Neural cell (in vitro differentiated cells): ENCODE measurements around the gene ARPC5. TPM values are rescaled to one million over a fixed set of nuclear protein-coding genes. Genes with fewer than 3 reads are reported as not detected.

Experiments used
- H2AFZ ChIP-seq: fragments of 200-600, 300-800 bp; sonication (generic), shearing (Covaris generic); 2 replicates; pipeline ENCODE4 v1.6.0; 2014; ENCODE audit warnings: low read depth, mild to moderate bottlenecking, antibody characterized with exemption, low read length, moderate library complexity
- H3F3A ChIP-seq: fragments of 200-600 bp; shearing (Covaris generic); 2 replicates; pipeline ENCODE4 v1.6.1; 2016; ENCODE audit warnings: mild to moderate bottlenecking, moderate library complexity, mixed read lengths, antibody characterized with exemption, low read length; ENCODE audit not compliant: insufficient read depth, poor library complexity, severe bottlenecking
- H3K27ac ChIP-seq: fragments of 200-600, 300-800 bp; sonication (generic), shearing (Covaris generic); 2 replicates; pipeline ENCODE4 v1.5.1; 2014; ENCODE audit warnings: mild to moderate bottlenecking, low read length, moderate library complexity
- H3K27me3 ChIP-seq: fragments of 300-800, 200-600 bp; sonication (generic), shearing (Covaris generic); 2 replicates; pipeline ENCODE4 v1.6.0; 2014; ENCODE audit warnings: mild to moderate bottlenecking, low read depth, low read length, moderate library complexity; ENCODE audit not compliant: insufficient read depth
- H3K36me3 ChIP-seq: fragments of 300-800, 200-600 bp; sonication (generic), shearing (Covaris generic); 2 replicates; pipeline ENCODE4 v1.5.1; 2014; ENCODE audit warnings: mild to moderate bottlenecking, antibody characterized with exemption, low read length, moderate library complexity; ENCODE audit not compliant: insufficient read depth
- H3K4me2 ChIP-seq: fragments of 300-800, 200-600 bp; sonication (generic), shearing (Covaris generic); 2 replicates; pipeline ENCODE4 v1.6.0; 2014; ENCODE audit warnings: mild to moderate bottlenecking, low read length
- H3K4me3 ChIP-seq: fragments of 300-800, 200-600 bp; sonication (generic), shearing (Covaris generic); 2 replicates; pipeline ENCODE4 v1.5.1; 2014; ENCODE audit warnings: mild to moderate bottlenecking, low read length, moderate library complexity
- H3K79me2 ChIP-seq: fragments of 200-600 bp; shearing (Covaris generic); replicated peaks from 2 replicates; pipeline ENCODE4 v1.6.0; 2014; ENCODE audit warnings: mild to moderate bottlenecking, low read length, moderate library complexity; ENCODE audit not compliant: insufficient read depth
- H3K9ac ChIP-seq: fragments of 300-800, 200-600 bp; sonication (generic), shearing (Covaris generic); 2 replicates; pipeline ENCODE4 v1.6.1; 2016; ENCODE audit warnings: mild to moderate bottlenecking, low read length, mixed read lengths
- H3K9me2 ChIP-seq: fragments of 200-600 bp; shearing (Covaris generic); 2 replicates; pipeline ENCODE4 v1.6.1; 2016; ENCODE audit warnings: mild to moderate bottlenecking, low read length, mixed read lengths; ENCODE audit not compliant: insufficient read depth
- H3K9me3 ChIP-seq: fragments of 200-600, 300-800 bp; sonication (generic), shearing (Covaris generic); 2 replicates; pipeline ENCODE4 v1.6.1; 2016; ENCODE audit warnings: mild to moderate bottlenecking, mixed run types, low read length, moderate library complexity, mixed read lengths
- H4K20me1 ChIP-seq: fragments of 200-600 bp; shearing (Covaris generic); 2 replicates; pipeline ENCODE4 v1.6.1; 2016; ENCODE audit warnings: mild to moderate bottlenecking, mixed run types; ENCODE audit not compliant: insufficient read depth
- CTCF ChIP-seq: fragments of 450-650 bp; IDR thresholded peaks from 2 replicates; pipeline ENCODE4 v1.5.1; 2014; ENCODE audit warnings: antibody characterized with exemption, mild to moderate bottlenecking, moderate library complexity; ENCODE audit not compliant: poor library complexity, severe bottlenecking
- EP300 ChIP-seq: fragments of 450-650 bp; conservative IDR thresholded peaks from 2 replicates; pipeline ENCODE4 v1.6.1; 2014; ENCODE audit warnings: antibody characterized with exemption, mild to moderate bottlenecking, moderate library complexity; ENCODE audit not compliant: poor library complexity, severe bottlenecking
- EZH2 ChIP-seq: fragments of 200-600, 300-800 bp; shearing (Covaris generic), sonication (generic); IDR thresholded peaks from 2 replicates; pipeline ENCODE4 v1.6.1; 2014; ENCODE audit warnings: antibody characterized with exemption, low read length, borderline replicate concordance, mild to moderate bottlenecking; ENCODE audit not compliant: insufficient read depth, poor library complexity, severe bottlenecking
- MXI1 ChIP-seq: fragments of 450-650 bp; conservative IDR thresholded peaks from 2 replicates; pipeline ENCODE4 v1.6.1; 2014; ENCODE audit warnings: antibody characterized with exemption, mild to moderate bottlenecking; ENCODE audit not compliant: poor library complexity, severe bottlenecking
- POLR2AphosphoS5 ChIP-seq: IDR thresholded peaks from 2 replicates; pipeline ENCODE4 v1.6.1; 2012
- RAD21 ChIP-seq: fragments of 450-650 bp; conservative IDR thresholded peaks from 2 replicates; pipeline ENCODE4 v1.6.1; 2014; ENCODE audit warnings: antibody characterized with exemption, mild to moderate bottlenecking, moderate library complexity
- REST ChIP-seq: IDR thresholded peaks from 2 replicates; pipeline ENCODE4 v1.6.1; 2012; ENCODE audit warnings: borderline replicate concordance
- SMC3 ChIP-seq: fragments of 450-650 bp; conservative IDR thresholded peaks from 2 replicates; pipeline ENCODE4 v1.6.1; 2014; ENCODE audit warnings: antibody characterized with exemption, mild to moderate bottlenecking, moderate library complexity; ENCODE audit not compliant: poor library complexity
- TAF1 ChIP-seq: IDR thresholded peaks from 2 replicates; pipeline ENCODE4 v1.6.1; 2012; ENCODE audit warnings: low read depth
- polyA plus RNA-seq: library from polyadenylated mRNA; depleted of rRNA; stranded (reverse); fragments of >200 nt; gene quantifications from 2 replicates; pipeline ENCODE4 v1.2.3, GENCODE V29; 2014

ARPC5 gene
- polyA plus RNA-seq, 1 donor from 2014 or later = 197 TPM

- TF ChIP-seq SMC3 (no peak), EP300 (no peak), MXI1 (no peak), REST (no peak), EZH2 (no peak), POLR2AphosphoS5 (no peak), TAF1 (no peak), RAD21 (no peak), CTCF (no peak)
- Histone ChIP-seq H2AFZ (no peak overlapping the region), H3K27ac (no peak overlapping the region)
Observed at GRCh38 chr1:183593356-183593755, 42.2 kb downstream of the ARPC5 start.

GRCh38 chr1:183592733-183593132 lies 42.9 kb downstream of the ARPC5 start:
- no peak overlapping the region for H2AFZ ChIP-seq
- TF ChIP-seq MXI1 (no peak), REST (no peak), RAD21 (no peak), SMC3 (no peak), CTCF (no peak), POLR2AphosphoS5 (no peak), EP300 (no peak), TAF1 (no peak), EZH2 (no peak)
- H4K20me1 ChIP-seq = no peaks in the 10 kb centered on the region
- H3K9me2 ChIP-seq = no peaks in the 10 kb centered on the region
- H3K36me3 ChIP-seq = no peaks in the 10 kb centered on the region
- H3K79me2 ChIP-seq = no peaks in the 10 kb centered on the region
- no peaks in the 10 kb centered on the region for H3K27me3 ChIP-seq
- no peak overlapping the region for H3K4me3 ChIP-seq
- no peaks in the 10 kb centered on the region for H3F3A ChIP-seq
- no peaks in the 10 kb centered on the region for H3K9me3 ChIP-seq
- no peak overlapping the region for H3K27ac ChIP-seq
- no peak overlapping the region for H3K9ac ChIP-seq
- H3K4me2 ChIP-seq = no peak overlapping the region

More at GRCh38 chr1:183593356-183593755, 42.2 kb downstream of the ARPC5 start:
- Histone ChIP-seq H3K9me2 (no peaks in the 10 kb centered on the region), H4K20me1 (no peaks in the 10 kb centered on the region), H3K79me2 (no peaks in the 10 kb centered on the region), H3F3A (no peaks in the 10 kb centered on the region), H3K9me3 (no peaks in the 10 kb centered on the region), H3K4me3 (no peak overlapping the region), H3K27me3 (no peaks in the 10 kb centered on the region), H3K4me2 (no peak overlapping the region), H3K36me3 (no peaks in the 10 kb centered on the region), H3K9ac (no peak overlapping the region)
